Lung (tissue), 12 donors: ENCODE data around the gene LMX1A. TPM values are rescaled to one million over a fixed set of nuclear protein-coding genes. Genes with fewer than 3 reads are reported as not detected.

Experiments
- ATAC-seq: fragments of 200-7000 bp; cut with Tn5 transposase; one replicate; pipeline ENCODE4 v1.9.1; 2020; ENCODE audit warnings: moderate number of reproducible peaks; ENCODE audit not compliant: insufficient read depth, low FRiP score
- DNase-seq, 3 donors: peaks; one replicate each; pipeline ENCODE4 v3.0.0-alpha.2; 2013 to 2017
- H3K27ac ChIP-seq, 2 donors: one replicate each; pipeline ENCODE4 v1.5.1; 2013; ENCODE audit warnings: mild to moderate bottlenecking in 2 of 2, moderate library complexity in 2 of 2, control low read depth in 1 of 2, inconsistent platforms in 1 of 2, low read depth in 1 of 2, low read length in 1 of 2
- H3K27me3 ChIP-seq, 3 donors: one replicate each; pipeline ENCODE4 v1.5.1; 2013; ENCODE audit warnings: low read length in 2 of 3; ENCODE audit not compliant: control insufficient read depth in 3 of 3, insufficient read depth in 3 of 3
- H3K36me3 ChIP-seq, 4 donors: one replicate each; pipeline ENCODE4 v1.5.1; 2013; ENCODE audit warnings: low read length in 4 of 4, mild to moderate bottlenecking in 1 of 4, moderate library complexity in 1 of 4; ENCODE audit not compliant: control insufficient read depth in 4 of 4, insufficient read depth in 4 of 4
- H3K4me1 ChIP-seq, 5 donors: one replicate each; pipeline ENCODE4 v1.5.1; 2013; ENCODE audit warnings: low read length in 5 of 5, mild to moderate bottlenecking in 2 of 5, moderate library complexity in 1 of 5; ENCODE audit not compliant: control insufficient read depth in 5 of 5, insufficient read depth in 5 of 5
- H3K4me3 ChIP-seq: one replicate; pipeline ENCODE4 v1.5.1; 2013; ENCODE audit warnings: mild to moderate bottlenecking, control low read depth, moderate library complexity
- H3K9ac ChIP-seq, 2 donors: one replicate each; pipeline ENCODE4 v1.5.1; 2013; ENCODE audit warnings: low read length in 2 of 2, control low read depth in 1 of 2; ENCODE audit not compliant: insufficient read depth in 1 of 2
- H3K9me3 ChIP-seq, 4 donors: one replicate each; pipeline ENCODE4 v1.5.1; 2013; ENCODE audit warnings: low read length in 3 of 4, mild to moderate bottlenecking in 1 of 4, moderate library complexity in 1 of 4; ENCODE audit not compliant: control insufficient read depth in 4 of 4, insufficient read depth in 3 of 4
- CTCF ChIP-seq: IDR thresholded peaks from 2 replicates; pipeline ENCODE4 v1.5.1; 2012; ENCODE audit warnings: mild to moderate bottlenecking; ENCODE audit errors: control extremely low read depth, extremely low read depth
- WGBS, 2 donors: extraction: QIAGEN DNeasy Blood & Tissue Kit; methylation state at CpG; one replicate each; pipeline ENCODE4 v1.1.7; 2013; 5-methylcytosine and 5-hydroxymethylcytosine counted together
- polyA plus RNA-seq, 2 donors: library from polyadenylated mRNA; stranded (reverse); fragments of 200-250 nt; gene quantifications; one replicate each; pipeline ENCODE4 v1.2.1, GENCODE V29; 2013
- total RNA-seq, 2 donors: library from RNA; depleted of rRNA in 1 of 2; stranded (reverse); fragments of >200 nt in 1 of 2; gene quantifications; one replicate each; pipeline ENCODE4 v1.2.1, GENCODE V29; 2014 to 2021
- donor health status: control.
- donor health status: control.
- donor health status: Bipolar disorder and iron deficiency.
- donor health status: healthy.
- donor health status: DM: yes; HTN: yes; CAD: no.

The LMX1A gene
- total and polyA plus RNA-seq, 4 donors: 0.03 TPM; not detected in 3

- 69 to 79% methylated on average over 5 of the region's 5 CpGs for WGBS, 2 donors
- no peak for TF ChIP-seq CTCF
- Histone ChIP-seq H3K36me3 (no peaks in the 10 kb centered on the region), H3K27ac (no peak overlapping the region), H3K27me3 (peaks cover 0 to 5% (median 0%) of the 10 kb centered on the region in 3 donors), H3K4me3 (no peak overlapping the region), H3K4me1 (no peaks in the 10 kb centered on the region), H3K9ac (no peak overlapping the region), H3K9me3 (peaks cover 0 to 3% (median 1%) of the 10 kb centered on the region in 4 donors)
- ATAC-seq (no peak), DNase-seq (no peak)
These were observed 204.4 kb downstream of the LMX1A start for GRCh38 chr1:165152109-165152508.

Other genes starting within 250 kb of the LMX1A start
- gene RXRG, start 88.4 kb upstream of the LMX1A start, total RNA-seq: 1 to 10 TPM; 1.6 to 3.0 TPM
- 1 to 10 TPM in 1 of 2 donors, under 1 TPM in 1; 0.55 to 1.8 TPM for gene RXRG, start 88.4 kb upstream of the LMX1A start, polyA plus RNA-seq
- not detected for gene LRRC52, start 187.3 kb upstream of the LMX1A start, total RNA-seq
- under 1 TPM; 0.08 to 0.14 TPM for gene LRRC52, start 187.3 kb upstream of the LMX1A start, polyA plus RNA-seq